ENCODE measurements around the gene SORCS3.

Gene SORCS3

GRCh38 chr10:104895981-104896380 is 254.9 kb downstream of the SORCS3 start:
- Histone ChIP-seq H3K27ac (no peak overlapping the region), H3K4me3 (no peak overlapping the region)

- no peak overlapping the region for H3K27ac ChIP-seq
- no peak overlapping the region for H3K4me3 ChIP-seq
Observed at GRCh38 chr10:104897696-104898095, 256.6 kb downstream of the SORCS3 start.

GRCh38 chr10:104899779-104900178 is 258.7 kb downstream of the SORCS3 start:
- H3K4me3 ChIP-seq = no peak overlapping the region
- H3K27ac ChIP-seq = no peak overlapping the region

GRCh38 chr10:104903433-104903832 is 262.3 kb downstream of the SORCS3 start:
- H3K27ac ChIP-seq = no peak overlapping the region
- H3K4me3 ChIP-seq = no peak overlapping the region

GRCh38 chr10:104904753-104905323 is 263.7 kb downstream of the SORCS3 start:
- H3K27ac ChIP-seq = no peak overlapping the region
- no peak overlapping the region for H3K4me3 ChIP-seq

GRCh38 chr10:104906112-104906511 is 265.0 kb downstream of the SORCS3 start:
- H3K27ac ChIP-seq = no peak overlapping the region

GRCh38 chr10:104907521-104907920 is 266.4 kb downstream of the SORCS3 start:
- no peak overlapping the region for H3K4me3 ChIP-seq

More at GRCh38 chr10:104906112-104906511, 265.0 kb downstream of the SORCS3 start:
- H3K4me3 ChIP-seq = no peak overlapping the region

GRCh38 chr10:104908581-104908980 is 267.5 kb downstream of the SORCS3 start:
- no peak overlapping the region for H3K27ac ChIP-seq

More at GRCh38 chr10:104907521-104907920, 266.4 kb downstream of the SORCS3 start:
- H3K27ac ChIP-seq = no peak overlapping the region

GRCh38 chr10:104910712-104911111 is 269.6 kb downstream of the SORCS3 start:
- Histone ChIP-seq H3K4me3 (no peak overlapping the region), H3K27ac (no peak overlapping the region)

More at GRCh38 chr10:104908581-104908980, 267.5 kb downstream of the SORCS3 start:
- no peak overlapping the region for H3K4me3 ChIP-seq

- H3K27ac ChIP-seq = no peak overlapping the region
- no peak overlapping the region for H3K4me3 ChIP-seq
Observed at GRCh38 chr10:104913390-104913789, 272.3 kb downstream of the SORCS3 start.

GRCh38 chr10:104920476-104920875 is 279.4 kb downstream of the SORCS3 start:
- H3K4me3 ChIP-seq = no peak overlapping the region
- H3K27ac ChIP-seq = no peak overlapping the region

- Histone ChIP-seq H3K27ac (no peak overlapping the region), H3K4me3 (no peak overlapping the region)
Observed at GRCh38 chr10:104921763-104922162, 280.7 kb downstream of the SORCS3 start.

GRCh38 chr10:104922810-104923209 is 281.7 kb downstream of the SORCS3 start:
- H3K4me3 ChIP-seq = no peak overlapping the region

GRCh38 chr10:104923501-104923900 is 282.4 kb downstream of the SORCS3 start:
- H3K27ac ChIP-seq = no peak overlapping the region
- no peak overlapping the region for H3K4me3 ChIP-seq

More at GRCh38 chr10:104922810-104923209, 281.7 kb downstream of the SORCS3 start:
- H3K27ac ChIP-seq = no peak overlapping the region

GRCh38 chr10:104924101-104924795 is 283.2 kb downstream of the SORCS3 start:
- Histone ChIP-seq H3K4me3 (no peak overlapping the region), H3K27ac (no peak overlapping the region)

- H3K4me3 ChIP-seq = no peak overlapping the region
- no peak overlapping the region for H3K27ac ChIP-seq
Observed at GRCh38 chr10:104925232-104925851, 284.3 kb downstream of the SORCS3 start.

GRCh38 chr10:104928734-104929133 is 287.6 kb downstream of the SORCS3 start:
- no peak overlapping the region for H3K27ac ChIP-seq
- H3K4me3 ChIP-seq = no peak overlapping the region

- H3K27ac ChIP-seq = no peak overlapping the region
- no peak overlapping the region for H3K4me3 ChIP-seq
Observed at GRCh38 chr10:104931612-104932134, 290.6 kb downstream of the SORCS3 start.

GRCh38 chr10:104935656-104936055 is 294.6 kb downstream of the SORCS3 start:
- H3K27ac ChIP-seq = no peak overlapping the region
- no peak overlapping the region for H3K4me3 ChIP-seq

- no peak overlapping the region for H3K4me3 ChIP-seq
Observed at GRCh38 chr10:104937567-104937966, 296.5 kb downstream of the SORCS3 start.

GRCh38 chr10:104938031-104938430 is 296.9 kb downstream of the SORCS3 start:
- no peak overlapping the region for H3K4me3 ChIP-seq
- no peak overlapping the region for H3K27ac ChIP-seq

More at GRCh38 chr10:104937567-104937966, 296.5 kb downstream of the SORCS3 start:
- H3K27ac ChIP-seq = no peak overlapping the region

Measured in skin epidermis (tissue), 12 donors.